H1 (cell line): Measurements from ENCODE around the gene PRRT1. TPM values are rescaled to one million over a fixed set of nuclear protein-coding genes. Genes with fewer than 3 reads are reported as not detected.

Source experiments
- POLR2AphosphoS5 ChIP-seq: IDR thresholded peaks from 2 replicates; pipeline ENCODE4 v1.6.1; 2011; ENCODE audit warnings: low read depth, low read length
- RAD21 ChIP-seq, 2 experiments: IDR thresholded peaks in 1 of 2; conservative IDR thresholded peaks in 1 of 2; 2 replicates each; pipeline ENCODE4 v1.6.1; 2011; ENCODE audit warnings: low read depth in 2 of 2, low read length in 2 of 2, improper control_type of control experiment in 1 of 2, inconsistent platforms in 1 of 2, mild to moderate bottlenecking in 1 of 2, moderate library complexity in 1 of 2
- SIN3A ChIP-seq, 2 experiments: IDR thresholded peaks in 1 of 2; conservative IDR thresholded peaks in 1 of 2; 2 replicates each; pipeline ENCODE4 v1.6.1; 2011 to 2012; ENCODE audit warnings: low read length in 2 of 2, improper control_type of control experiment in 1 of 2, low read depth in 1 of 2, mild to moderate bottlenecking in 1 of 2
- polyA plus RNA-seq, 7 experiments: library from polyadenylated mRNA; depleted of rRNA in 3 of 7; stranded (reverse) in 5 of 7; unstranded in 2 of 7; fragments of >200 nt in 5 of 7; fragments of 200-250 nt in 2 of 7; gene quantifications; 1 replicate in 5 of 7; 2 replicates in 1 of 7; 4 replicates in 1 of 7; pipeline versions ENCODE4 v1.2.1 to v1.2.3, GENCODE V29; 2011 to 2013; ENCODE audit warnings: missing spikeins in 2 of 7, mixed read lengths in 2 of 7
- total RNA-seq: library from RNA; stranded (reverse); fragmentation: NEBNext Ultra II Directional; extraction: Animal tissue kit (Norgen Biotek cat#: 25700); gene quantifications from 2 replicates; pipeline ENCODE4 v1.2.1, GENCODE V29; 2021
- TF ChIP-seq, protein P1 (sequence below): IDR thresholded peaks from 2 replicates; pipeline ENCODE4 v1.6.1; 2012; ENCODE audit warnings: inconsistent platforms

The PRRT1 gene
- total and polyA plus RNA-seq, 2 of the 8 experiments (the other 6 are each of a cell fraction or from before 2014, with no cell fraction given) = 0.71 to 2.8 TPM

DNA sequence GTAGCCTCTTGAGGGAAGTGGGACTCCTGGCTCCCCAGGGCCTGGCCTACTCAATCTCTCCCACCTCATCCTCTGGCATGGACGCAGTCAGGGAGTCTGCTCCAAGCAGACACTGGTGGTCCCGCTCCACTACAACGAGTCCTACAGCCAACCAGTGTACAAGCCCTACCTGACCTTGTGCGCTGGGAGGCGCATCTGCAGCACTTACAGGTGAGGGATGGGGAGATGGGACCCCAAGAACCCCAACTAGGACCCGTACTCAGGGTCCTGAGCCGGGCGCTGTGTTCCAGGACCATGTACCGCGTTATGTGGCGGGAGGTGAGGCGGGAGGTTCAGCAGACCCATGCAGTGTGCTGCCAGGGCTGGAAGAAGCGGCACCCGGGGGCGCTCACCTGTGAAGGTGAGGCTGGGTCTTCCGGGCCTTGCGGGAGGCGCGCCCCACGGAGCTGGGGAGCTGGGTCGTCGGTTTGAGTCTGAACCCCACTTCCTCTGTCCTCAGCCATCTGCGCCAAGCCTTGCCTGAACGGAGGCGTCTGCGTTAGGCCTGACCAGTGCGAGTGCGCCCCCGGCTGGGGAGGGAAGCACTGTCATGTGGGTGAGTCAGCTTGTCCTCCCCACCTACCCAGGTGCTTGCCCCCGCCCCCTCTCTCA is 14.8 kb upstream of the PRRT1 start (continued):
- TF ChIP-seq RAD21 (IDR thresholded peaks at IDR 0.05 in 1 of 2, conservative IDR thresholded peaks at IDR 0.05 in 1 of 2; ENCODE audit: low read depth in 2 of 2, low read length in 2 of 2) (peak; percentile 71 to 74), SIN3A (conservative IDR thresholded peaks at IDR 0.05 in 1 of 2, IDR thresholded peaks at IDR 0.05 in 1 of 2; ENCODE audit: low read depth in 1 of 2, low read length in 2 of 2) (0 out of 4 replicates have a peak, but pooled peaks of 1 of the 2 experiments have one; percentile 45), POLR2AphosphoS5 (peak; percentile 42; the same call in 1 of the 2 replicates)
- TF ChIP-seq, protein P1, sequence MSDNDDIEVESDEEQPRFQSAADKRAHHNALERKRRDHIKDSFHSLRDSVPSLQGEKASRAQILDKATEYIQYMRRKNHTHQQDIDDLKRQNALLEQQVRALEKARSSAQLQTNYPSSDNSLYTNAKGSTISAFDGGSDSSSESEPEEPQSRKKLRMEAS = peak; percentile 59
